ENCODE measurements around the gene ZC3H12D. TPM values are rescaled to one million over a fixed set of nuclear protein-coding genes. Genes with fewer than 3 reads are reported as not detected.

The ZC3H12D gene
- total and polyA plus RNA-seq, 2 donors (not counting 1 experiment from before 2014, with no cell fraction given) = 63.1 to 190 TPM

GRCh38 chr6:149422581-149422980 lies 62.2 kb downstream of the ZC3H12D start:
- Mint-ChIP-seq H3K27me3 (peaks cover 3% of the 10 kb centered on the region), H3K9me3 (ENCODE audit: insufficient read depth) (no peaks in the 10 kb centered on the region), H3K27ac (no peak overlapping the region), H3K4me1 (no peaks in the 10 kb centered on the region), H3K4me3 (no peak overlapping the region)
- Histone ChIP-seq H4K20me1 (ENCODE audit: control insufficient read depth, insufficient read depth, low read length, poor library complexity, severe bottlenecking) (no peaks in the 10 kb centered on the region), H2AFZ (ENCODE audit: insufficient read depth, low read depth, low read length, poor library complexity, severe bottlenecking) (no peak overlapping the region), H3K9me3 (ENCODE audit: control extremely low read depth in 1 of 3, control insufficient read depth in 2 of 3, insufficient read depth in 1 of 3, low read length in 2 of 3) (no peaks in the 10 kb centered on the region), H3K79me2 (ENCODE audit: control insufficient read depth, insufficient read depth, low read length) (no peaks in the 10 kb centered on the region), H3K36me3 (replicated peaks in 1 of 2; ENCODE audit: control extremely low read depth in 1 of 2, control insufficient read depth in 1 of 2, extremely low read depth in 1 of 2, insufficient read depth in 2 of 2, low read length in 1 of 2) (no peaks in the 10 kb centered on the region), H3K4me2 (replicated peaks; ENCODE audit: low read depth, low read length, poor library complexity, severe bottlenecking) (no peak overlapping the region), H3K4me3 (ENCODE audit: control extremely low read depth in 1 of 5, extremely low read depth in 1 of 5, insufficient read depth in 1 of 5, low read depth in 2 of 5, low read length in 4 of 5) (no peak overlapping the region), H3K9ac (ENCODE audit: low read length) (no peak overlapping the region), H3K27ac (ENCODE audit: low read length in 2 of 2) (no peak overlapping the region), H3K4me1 (ENCODE audit: control insufficient read depth in 2 of 2, insufficient read depth in 2 of 2, low read length in 2 of 2) (no peaks in the 10 kb centered on the region), H3K27me3 (replicated peaks in 1 of 4; ENCODE audit: control extremely low read depth in 1 of 4, control insufficient read depth in 3 of 4, insufficient read depth in 4 of 4, low read length in 3 of 4) (no peaks in the 10 kb centered on the region)
- ATAC-seq (ENCODE audit: low read depth) = no peak
- intact Hi-C loops (cut with micrococcal nuclease) = no loop called here
- TF ChIP-seq EZH2 (IDR thresholded peaks at IDR 0.05; ENCODE audit: borderline replicate concordance, insufficient read depth, low read depth, low read length, poor library complexity, severe bottlenecking) (no peak), CTCF (IDR thresholded peaks at IDR 0.05) (no peak)
- CTCF ChIA-PET = interaction anchor here (0.7 to 6.3 kb wide), 3 partner anchors 10 to 452 kb away, joined by 3 to 44 read pairs (median 3); no protein-coding TSS in a partner anchor
- DNase-seq = no peak
- POLR2A ChIA-PET = no interaction called here
- WGBS (ENCODE audit: insufficient coverage) = 100% methylated on average over 2 of the region's 4 CpGs

- Histone ChIP-seq H3K4me1 (ENCODE audit: control insufficient read depth in 2 of 2, insufficient read depth in 2 of 2, low read length in 2 of 2) (no peaks in the 10 kb centered on the region), H3K36me3 (replicated peaks in 1 of 2; ENCODE audit: control extremely low read depth in 1 of 2, control insufficient read depth in 1 of 2, extremely low read depth in 1 of 2, insufficient read depth in 2 of 2, low read length in 1 of 2) (no peaks in the 10 kb centered on the region), H3K9me3 (ENCODE audit: control extremely low read depth in 1 of 3, control insufficient read depth in 2 of 3, insufficient read depth in 1 of 3, low read length in 2 of 3) (no peaks in the 10 kb centered on the region), H3K4me3 (ENCODE audit: control extremely low read depth in 1 of 5, extremely low read depth in 1 of 5, insufficient read depth in 1 of 5, low read depth in 2 of 5, low read length in 4 of 5) (no peak overlapping the region), H3K27ac (ENCODE audit: low read length in 2 of 2) (no peak overlapping the region), H4K20me1 (ENCODE audit: control insufficient read depth, insufficient read depth, low read length, poor library complexity, severe bottlenecking) (no peaks in the 10 kb centered on the region), H2AFZ (ENCODE audit: insufficient read depth, low read depth, low read length, poor library complexity, severe bottlenecking) (no peak overlapping the region), H3K79me2 (ENCODE audit: control insufficient read depth, insufficient read depth, low read length) (no peaks in the 10 kb centered on the region), H3K27me3 (replicated peaks in 1 of 4; ENCODE audit: control extremely low read depth in 1 of 4, control insufficient read depth in 3 of 4, insufficient read depth in 4 of 4, low read length in 3 of 4) (no peaks in the 10 kb centered on the region), H3K4me2 (replicated peaks; ENCODE audit: low read depth, low read length, poor library complexity, severe bottlenecking) (no peak overlapping the region), H3K9ac (ENCODE audit: low read length) (no peak overlapping the region)
- ATAC-seq (ENCODE audit: low read depth) = no peak
- POLR2A ChIA-PET = no interaction called here
- Mint-ChIP-seq H3K9me3 (ENCODE audit: insufficient read depth) (peaks cover 2% of the 10 kb centered on the region), H3K4me3 (no peak overlapping the region), H3K27ac (no peak overlapping the region), H3K27me3 (no peaks in the 10 kb centered on the region), H3K4me1 (no peaks in the 10 kb centered on the region)
- DNase-seq = no peak
- WGBS (ENCODE audit: insufficient coverage) = 80% methylated on average over 1 of the region's 5 CpGs
- CTCF ChIA-PET = interaction anchor here (1.1 to 6.3 kb wide), 5 partner anchors 12 to 393 kb away, joined by 3 to 44 read pairs (median 4); no protein-coding TSS in a partner anchor
- TF ChIP-seq EZH2 (IDR thresholded peaks at IDR 0.05; ENCODE audit: borderline replicate concordance, insufficient read depth, low read depth, low read length, poor library complexity, severe bottlenecking) (no peak), CTCF (IDR thresholded peaks at IDR 0.05) (no peak)
- intact Hi-C loops (cut with micrococcal nuclease) = no loop called here
Observed at GRCh38 chr6:149421132-149421531, 63.7 kb downstream of the ZC3H12D start.

Data from B cell (primary cell).